ENCODE results near the gene CACNB4.

GRCh38 chr2:151931030-151931611, 167.7 kb downstream of the CACNB4 start:
- no peak for TF ChIP-seq CTCF (IDR thresholded peaks at IDR 0.05)
- no peak for TF ChIP-seq POLR2A (IDR thresholded peaks at IDR 0.05)

All from breast epithelium (tissue), 3 donors.